Omental fat pad (tissue), 4 donors: ENCODE data around the gene FBXO11. TPM values are rescaled to one million over a fixed set of nuclear protein-coding genes. Genes with fewer than 3 reads are reported as not detected.
A peak's percentile ranks its signal among the peaks of the same experiment; 100 is the strongest.

Experiments
- ATAC-seq: fragments of 150-250 bp; one replicate; pipeline ENCODE4 v1.9.1; 2016; ENCODE audit warnings: mild to moderate bottlenecking, moderate library complexity; ENCODE audit not compliant: low FRiP score
- DNase-seq: peaks from one replicate; pipeline ENCODE4 v3.0.0-alpha.2; 2019; ENCODE audit warnings: low spot score
- total RNA-seq, 4 donors: library from RNA; depleted of rRNA; stranded (reverse); fragments of >200 nt; gene quantifications; one replicate each; pipeline ENCODE4 v1.1.0, GENCODE V29; 2016
- TF ChIP-seq, protein P1 (sequence below), 3 donors: fragments of 450-650 bp; IDR thresholded peaks; one replicate each; pipeline ENCODE4 v1.5.1; 2016 to 2017; ENCODE audit warnings: antibody characterized with exemption in 3 of 3, mild to moderate bottlenecking in 3 of 3, moderate library complexity in 2 of 3

The FBXO11 gene
- total RNA-seq, 4 donors from 2014 or later, result 43.8 to 68.6 (median 56.0) TPM

DNA sequence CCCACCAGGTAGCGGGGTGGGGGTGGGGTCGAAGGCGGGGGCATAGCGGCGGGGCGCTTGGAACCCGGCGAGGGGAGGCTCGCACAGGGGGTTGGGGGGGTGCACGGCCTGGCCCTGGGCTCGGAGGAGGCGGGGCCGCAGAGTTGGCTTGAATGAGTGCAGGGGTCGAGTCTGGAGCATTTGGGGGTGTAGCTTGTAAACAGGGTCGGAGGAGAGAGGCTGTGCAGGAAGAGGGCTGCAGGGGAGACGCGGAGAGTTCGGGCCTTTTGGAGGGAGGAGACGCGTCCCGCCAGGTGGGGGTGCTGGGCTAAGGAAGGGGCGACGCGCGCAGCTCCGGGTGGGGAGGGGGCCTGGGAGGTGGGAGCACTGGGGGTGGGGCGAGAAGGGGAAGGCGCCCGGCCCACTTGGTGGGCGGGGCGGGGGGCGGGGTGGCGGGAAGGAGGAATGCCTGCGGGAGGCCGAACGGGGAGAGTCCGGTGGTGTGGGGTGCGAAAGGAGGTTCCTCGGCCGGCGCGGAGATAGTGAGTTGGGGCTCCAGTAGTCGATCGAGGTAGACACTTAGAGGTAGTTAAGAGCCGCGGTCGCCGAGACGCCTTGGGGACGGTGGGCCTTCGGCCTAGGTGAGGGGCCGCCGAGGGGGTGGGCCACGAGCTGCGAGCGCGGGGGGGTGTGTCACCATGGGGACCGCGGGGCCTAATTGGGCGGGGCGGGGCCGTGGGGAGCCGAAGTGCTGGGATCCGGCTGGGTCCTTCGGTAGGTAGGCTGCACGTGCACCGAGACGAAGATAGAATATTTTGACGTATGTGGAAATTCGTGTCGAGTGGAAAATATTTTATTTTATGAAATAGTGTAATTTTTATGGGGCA is 122.6 kb downstream of the FBXO11 start:
- DNase-seq (peak; percentile 29), ATAC-seq (peak; percentile 52)
- TF ChIP-seq, protein P1, sequence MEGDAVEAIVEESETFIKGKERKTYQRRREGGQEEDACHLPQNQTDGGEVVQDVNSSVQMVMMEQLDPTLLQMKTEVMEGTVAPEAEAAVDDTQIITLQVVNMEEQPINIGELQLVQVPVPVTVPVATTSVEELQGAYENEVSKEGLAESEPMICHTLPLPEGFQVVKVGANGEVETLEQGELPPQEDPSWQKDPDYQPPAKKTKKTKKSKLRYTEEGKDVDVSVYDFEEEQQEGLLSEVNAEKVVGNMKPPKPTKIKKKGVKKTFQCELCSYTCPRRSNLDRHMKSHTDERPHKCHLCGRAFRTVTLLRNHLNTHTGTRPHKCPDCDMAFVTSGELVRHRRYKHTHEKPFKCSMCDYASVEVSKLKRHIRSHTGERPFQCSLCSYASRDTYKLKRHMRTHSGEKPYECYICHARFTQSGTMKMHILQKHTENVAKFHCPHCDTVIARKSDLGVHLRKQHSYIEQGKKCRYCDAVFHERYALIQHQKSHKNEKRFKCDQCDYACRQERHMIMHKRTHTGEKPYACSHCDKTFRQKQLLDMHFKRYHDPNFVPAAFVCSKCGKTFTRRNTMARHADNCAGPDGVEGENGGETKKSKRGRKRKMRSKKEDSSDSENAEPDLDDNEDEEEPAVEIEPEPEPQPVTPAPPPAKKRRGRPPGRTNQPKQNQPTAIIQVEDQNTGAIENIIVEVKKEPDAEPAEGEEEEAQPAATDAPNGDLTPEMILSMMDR (IDR thresholded peaks at IDR 0.05), result no peak

DNA sequence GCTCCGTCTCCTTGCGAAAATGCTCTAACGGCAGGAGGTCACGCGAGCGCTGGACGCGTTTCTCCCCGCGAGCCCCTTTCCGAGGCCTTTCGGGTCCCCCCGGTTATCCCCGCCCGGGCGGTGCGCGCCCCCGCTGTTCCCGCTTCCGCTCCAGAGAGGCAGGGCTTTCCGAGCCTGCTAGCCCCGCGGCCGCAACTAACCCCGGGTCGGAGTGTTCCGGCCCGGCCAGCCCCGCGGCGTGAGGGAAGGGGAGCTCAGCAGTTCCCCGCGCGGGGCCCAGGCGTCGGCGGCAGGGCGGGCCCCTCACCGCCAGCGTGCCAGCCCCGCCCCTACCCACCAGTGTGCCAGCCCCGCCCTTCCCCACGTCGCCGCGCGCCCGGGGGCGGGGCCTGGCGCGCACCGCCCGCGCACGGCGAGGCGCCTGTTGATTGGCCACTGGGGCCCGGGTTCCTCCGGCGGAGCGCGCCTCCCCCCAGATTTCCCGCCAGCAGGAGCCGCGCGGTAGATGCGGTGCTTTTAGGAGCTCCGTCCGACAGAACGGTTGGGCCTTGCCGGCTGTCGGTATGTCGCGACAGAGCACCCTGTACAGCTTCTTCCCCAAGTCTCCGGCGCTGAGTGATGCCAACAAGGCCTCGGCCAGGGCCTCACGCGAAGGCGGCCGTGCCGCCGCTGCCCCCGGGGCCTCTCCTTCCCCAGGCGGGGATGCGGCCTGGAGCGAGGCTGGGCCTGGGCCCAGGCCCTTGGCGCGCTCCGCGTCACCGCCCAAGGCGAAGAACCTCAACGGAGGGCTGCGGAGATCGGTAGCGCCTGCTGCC is 123.4 kb downstream of the FBXO11 start, which contains the start of gene MSH6:
TSS of gene MSH6 (plus strand) at position 475 of the 815 bp plus-strand sequence. CDS start at position 564, 89 bp downstream.
- ATAC-seq (peak; percentile 93), DNase-seq (peak; percentile 54)
- TF ChIP-seq, protein P1 (IDR thresholded peaks at IDR 0.05), result no peak

DNA sequence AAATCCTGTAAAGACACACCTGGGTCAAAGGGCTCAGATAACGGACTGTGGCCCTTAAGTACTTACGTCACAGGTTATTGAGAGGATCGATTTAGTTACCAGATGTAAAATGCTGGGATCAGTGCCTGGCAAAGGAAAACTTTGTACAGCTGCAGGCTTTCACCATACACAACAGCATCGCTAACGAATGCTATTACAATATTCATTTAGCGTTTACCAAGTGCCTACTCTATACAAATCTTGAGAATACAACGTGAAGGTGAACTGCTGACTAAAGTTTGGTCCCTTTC is 124.0 kb downstream of the FBXO11 start:
- DNase-seq, result no peak
- TF ChIP-seq, protein P1 (IDR thresholded peaks at IDR 0.05), result no peak
- no peak for ATAC-seq

DNA sequence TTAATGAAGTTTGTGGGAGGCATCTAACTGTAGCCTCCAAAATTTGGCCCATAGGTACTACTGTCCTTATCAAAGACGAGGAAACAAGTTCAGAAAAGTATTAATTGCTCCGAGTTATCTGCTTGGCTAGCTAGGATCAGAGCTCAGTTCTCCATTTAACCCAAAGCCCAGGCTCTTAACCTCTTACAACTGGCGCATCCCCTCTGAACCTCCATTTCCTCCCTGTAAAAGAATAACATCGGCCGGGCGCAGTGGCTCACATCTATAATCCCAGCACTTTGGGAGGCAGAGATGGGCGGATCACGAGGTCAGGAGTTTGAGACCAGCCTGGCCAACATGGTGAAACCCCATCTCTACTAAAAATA is 126.9 kb downstream of the FBXO11 start:
- DNase-seq, result no peak
- no peak for ATAC-seq
- TF ChIP-seq, protein P1 (IDR thresholded peaks at IDR 0.05), result no peak

DNA sequence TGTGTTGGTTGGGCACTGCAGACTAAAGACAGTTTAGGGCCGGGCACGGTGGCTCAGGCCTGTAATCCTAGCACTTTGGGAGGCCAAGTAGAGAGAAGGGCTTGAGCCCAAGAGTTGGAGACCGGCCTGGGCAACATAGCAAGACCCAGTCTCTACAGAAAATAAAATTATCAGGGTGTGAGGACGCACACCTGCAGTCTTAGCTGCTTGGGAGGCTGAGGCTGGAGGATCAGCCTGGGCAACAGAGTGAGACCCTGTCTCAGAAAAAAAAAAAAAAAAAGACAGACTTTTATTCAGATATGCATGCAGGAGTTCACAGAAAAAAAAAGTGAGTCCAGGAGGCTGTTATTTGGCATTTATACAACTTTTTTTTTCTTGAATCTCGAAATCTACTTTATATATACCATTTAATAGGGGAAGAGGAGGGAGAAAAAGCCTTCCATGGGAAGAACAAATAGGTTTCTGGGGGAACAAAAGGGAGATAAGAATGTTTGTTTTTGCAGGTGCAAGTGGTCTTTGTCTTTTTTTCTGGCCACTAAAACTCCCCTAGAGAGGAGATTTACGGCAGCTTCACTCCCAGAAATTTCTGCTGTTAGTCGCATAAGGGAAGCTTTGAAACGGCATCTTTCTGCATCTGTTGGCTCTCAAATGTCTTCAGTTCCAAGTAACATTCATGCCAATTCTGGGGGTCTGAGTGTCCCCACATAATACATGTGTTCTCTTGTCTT is 127.4 kb downstream of the FBXO11 start:
- DNase-seq (no peak), ATAC-seq (no peak)
- TF ChIP-seq, protein P1 (IDR thresholded peaks at IDR 0.05), result no peak

DNA sequence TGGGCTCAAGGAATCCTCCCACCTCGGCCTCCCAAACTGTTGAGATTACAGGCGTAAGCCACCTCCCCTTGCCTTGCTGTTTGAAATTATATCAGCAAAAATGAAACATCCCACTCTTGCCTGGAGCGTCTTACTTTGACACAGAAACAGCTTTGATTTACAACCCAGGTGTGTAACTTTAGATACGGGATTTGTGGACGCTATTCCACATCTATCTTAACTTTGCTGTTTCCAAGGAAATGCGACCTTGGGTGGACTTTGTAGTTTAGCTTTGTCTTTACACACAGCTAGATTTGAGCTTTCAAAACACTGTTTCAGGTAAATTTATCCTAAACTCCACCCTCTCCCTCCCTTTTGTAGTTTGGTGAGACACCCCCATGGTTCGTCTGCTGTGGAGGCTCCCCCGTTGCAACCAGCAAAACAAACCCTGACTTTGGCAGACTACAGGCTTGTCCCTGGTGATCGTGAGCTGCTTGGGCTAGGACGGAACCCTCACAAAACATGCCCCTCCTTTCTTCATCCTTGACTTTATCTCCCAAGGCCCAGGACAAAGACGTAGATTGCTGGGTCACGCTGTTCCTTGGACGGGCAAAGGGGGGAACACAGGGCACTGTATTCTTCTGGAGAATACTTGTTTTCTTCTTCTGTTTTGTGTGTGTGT is 128.9 kb downstream of the FBXO11 start:
- ATAC-seq (no peak), DNase-seq (no peak)
- TF ChIP-seq, protein P1 (IDR thresholded peaks at IDR 0.05), result no peak
